GM12874 (cell line): ENCODE data around the gene MRPL53.

Experiments
- CTCF ChIP-seq: IDR thresholded peaks from 2 replicates; pipeline ENCODE4 v1.5.1; 2011; ENCODE audit warnings: low read depth, mild to moderate bottlenecking, control low read depth, low read length, moderate library complexity; ENCODE audit not compliant: insufficient read depth

The MRPL53 gene

GRCh38 chr2:74493546-74493945, 21.1 kb upstream of the MRPL53 start:
- no peak for TF ChIP-seq CTCF

- no peak for TF ChIP-seq CTCF
Observed at GRCh38 chr2:74491648-74492544, 19.4 kb upstream of the MRPL53 start.

GRCh38 chr2:74489906-74490305, 17.4 kb upstream of the MRPL53 start:
- no peak for TF ChIP-seq CTCF

GRCh38 chr2:74488643-74489481, 16.4 kb upstream of the MRPL53 start:
- TF ChIP-seq CTCF: no peak

GRCh38 chr2:74486141-74486540, 13.7 kb upstream of the MRPL53 start:
- TF ChIP-seq CTCF: no peak

- peak; percentile 91 for TF ChIP-seq CTCF
Observed at GRCh38 chr2:74482801-74483674, 10.6 kb upstream of the MRPL53 start, which contains the start of the genes CCDC142 and TTC31. Gene CCDC142, minus strand, starts transcription at chr2:74482998. Its CDS starts 161 bp downstream, at chr2:74482837. Gene TTC31, plus strand, starts transcription at chr2:74483081. Its CDS starts 15 bp downstream, at chr2:74483096.
